A673 (cell line): ENCODE results near the gene CTNNA3. TPM values are rescaled to one million over a fixed set of nuclear protein-coding genes. Genes with fewer than 3 reads are reported as not detected.

Source experiments
- BruUV-seq: library from RNA; stranded (reverse); fragments of 400-500 nt; replicated peaks from 2 replicates; lab custom pipeline; 2021; lab: Mats Ljungman, UMichigan
- CTCF ChIA-PET: fragments of 300-600 bp; sonication (Branson Sonifier 250); formaldehyde crosslinking; loops from one replicate; lab custom pipeline; 2022; ENCODE audit warnings: antibody characterized with exemption; lab: Charles Lee
- POLR2A ChIA-PET: fragments of 300-600 bp; sonication (Branson Sonifier 250); formaldehyde crosslinking; loops from one replicate; lab custom pipeline; 2022; ENCODE audit warnings: antibody characterized with exemption; ENCODE audit not compliant: low non-redundant PET; lab: Charles Lee
- DNase-seq: peaks from one replicate; pipeline ENCODE4 v3.0.0-alpha.2; 2015; ENCODE audit warnings: low spot score
- H3K27ac ChIP-seq: fragments of 200-600 bp; sonication (generic); 2 replicates; pipeline ENCODE4 v1.5.1; 2016; ENCODE audit warnings: mixed run types, low read depth, mild to moderate bottlenecking, mixed read lengths, antibody characterized with exemption, low read length; ENCODE audit not compliant: poor library complexity, severe bottlenecking
- H3K27me3 ChIP-seq: fragments of 200-600 bp; sonication (generic); replicated peaks from 2 replicates; pipeline ENCODE4 v1.6.1; 2017; ENCODE audit warnings: mixed run types, low read depth, mild to moderate bottlenecking, mixed read lengths, antibody characterized with exemption, low read length; ENCODE audit not compliant: insufficient read depth, poor library complexity
- H3K36me3 ChIP-seq: fragments of 200-600 bp; sonication (generic); 2 replicates; pipeline ENCODE4 v1.6.1; 2016; ENCODE audit warnings: mixed run types, mild to moderate bottlenecking, mixed read lengths, antibody characterized with exemption, low read length; ENCODE audit not compliant: insufficient read depth, poor library complexity, severe bottlenecking
- H3K4me1 ChIP-seq: fragments of 200-600 bp; sonication (generic); 2 replicates; pipeline ENCODE4 v1.6.1; 2017; ENCODE audit warnings: mixed run types, mild to moderate bottlenecking, mixed read lengths, antibody characterized with exemption, low read length; ENCODE audit not compliant: insufficient read depth, poor library complexity, severe bottlenecking
- H3K4me3 ChIP-seq: fragments of 200-600 bp; sonication (generic); 2 replicates; pipeline ENCODE4 v1.5.1; 2016; ENCODE audit warnings: low read depth, mixed run types, mild to moderate bottlenecking, mixed read lengths, low read length; ENCODE audit not compliant: poor library complexity, severe bottlenecking
- H3K9me3 ChIP-seq: fragments of 200-600 bp; sonication (generic); 2 replicates; pipeline ENCODE4 v1.6.1; 2016; ENCODE audit warnings: mixed run types, low read depth, mild to moderate bottlenecking, mixed read lengths, antibody characterized with exemption, low read length; ENCODE audit not compliant: poor library complexity, severe bottlenecking
- CTCF ChIP-seq: fragments of 300-800, 200-600 bp; sonication (generic); conservative IDR thresholded peaks from 2 replicates; pipeline ENCODE4 v1.5.1; 2017; ENCODE audit warnings: low read depth, mild to moderate bottlenecking, antibody characterized with exemption, low read length, moderate library complexity, mixed read lengths
- EZH2 ChIP-seq: fragments of 200-600 bp; sonication (generic); IDR thresholded peaks from 2 replicates; pipeline ENCODE4 v1.6.1; 2017; ENCODE audit warnings: borderline replicate concordance, low read depth, mild to moderate bottlenecking, mixed read lengths, antibody characterized with exemption, low read length; ENCODE audit not compliant: poor library complexity, severe bottlenecking
- intact Hi-C: fragments of 100-400 bp; cut with micrococcal nuclease; formaldehyde crosslinking; loops from one replicate; pipeline ENCODE4 v1.10.0; 2022; ENCODE audit not compliant: unreplicated experiment
- total RNA-seq: library from RNA; stranded (reverse); gene quantifications from 2 replicates; pipeline ENCODE4 v1.2.3, GENCODE V29; 2021

Gene CTNNA3
- total RNA-seq, 1 experiment from 2014 or later = not detected

GRCh38 chr10:67086327-67087134 lies 609.5 kb downstream of the CTNNA3 start:
- no peaks in the 10 kb centered on the region for H3K4me1 ChIP-seq
- no peak overlapping the region for H3K27ac ChIP-seq
- POLR2A ChIA-PET = no interaction called here
- H3K4me3 ChIP-seq = no peak overlapping the region
- intact Hi-C loops = no loop called here
- BruUV-seq = no TSS peak
- no peaks in the 10 kb centered on the region for H3K9me3 ChIP-seq
- no peak for DNase-seq
- no peaks in the 10 kb centered on the region for H3K36me3 ChIP-seq
- no peak for TF ChIP-seq EZH2
- TF ChIP-seq CTCF = no peak
- CTCF ChIA-PET = no interaction called here
- no peaks in the 10 kb centered on the region for H3K27me3 ChIP-seq

- Histone ChIP-seq H3K4me1 (no peaks in the 10 kb centered on the region), H3K27ac (no peak overlapping the region), H3K36me3 (no peaks in the 10 kb centered on the region), H3K9me3 (no peaks in the 10 kb centered on the region), H3K4me3 (no peak overlapping the region), H3K27me3 (no peaks in the 10 kb centered on the region)
- BruUV-seq = no TSS peak
- TF ChIP-seq EZH2 = no peak
- no peak for TF ChIP-seq CTCF
- intact Hi-C loops = no loop called here
- no peak for DNase-seq
- CTCF ChIA-PET = no interaction called here
- POLR2A ChIA-PET = no interaction called here
Measured at GRCh38 chr10:67079126-67079525, 616.9 kb downstream of the CTNNA3 start.

GRCh38 chr10:67077376-67077775 lies 618.6 kb downstream of the CTNNA3 start:
- Histone ChIP-seq H3K9me3 (no peaks in the 10 kb centered on the region), H3K4me1 (no peaks in the 10 kb centered on the region), H3K36me3 (no peaks in the 10 kb centered on the region), H3K27ac (no peak overlapping the region), H3K27me3 (no peaks in the 10 kb centered on the region), H3K4me3 (no peak overlapping the region)
- POLR2A ChIA-PET = no interaction called here
- DNase-seq = no peak
- TF ChIP-seq CTCF (no peak), EZH2 (no peak)
- BruUV-seq = no TSS peak
- intact Hi-C loops = no loop called here
- CTCF ChIA-PET = no interaction called here
